Activated CD8-positive, alpha-beta memory T cell treated with anti-CD3 and anti-CD28 coated beads for 36 hours (primary cell): ENCODE results near the gene MAMLD1. TPM values are rescaled to one million over a fixed set of nuclear protein-coding genes. Genes with fewer than 3 reads are reported as not detected.

Source experiments
- CTCF ChIA-PET: fragments of 350-600 bp; sonication (Branson Sonifier 250); formaldehyde crosslinking; loops from one replicate; lab custom pipeline; 2021; ENCODE audit warnings: antibody characterized with exemption; lab: Charles Lee
- POLR2A ChIA-PET: fragments of 350-600 bp; sonication (Branson Sonifier 250); formaldehyde crosslinking; loops from one replicate; lab custom pipeline; 2021; ENCODE audit warnings: antibody characterized with exemption; lab: Charles Lee
- total RNA-seq, 2 experiments: library from RNA; stranded (reverse); gene quantifications; one replicate each; pipeline ENCODE4 v1.2.3, GENCODE V29; 2021

MAMLD1 gene
- total RNA-seq, 2 experiments from 2014 or later, result 5.8 to 6.5 TPM

GRCh38 chrX:150372280-150372679, 9.2 kb downstream of the MAMLD1 start:
- ChIA-PET CTCF (no interaction called here), POLR2A (no interaction called here)

GRCh38 chrX:150372756-150373155, 9.6 kb downstream of the MAMLD1 start:
- ChIA-PET POLR2A (no interaction called here), CTCF (no interaction called here)

GRCh38 chrX:150375243-150375770, 12.2 kb downstream of the MAMLD1 start:
- CTCF ChIA-PET, result no interaction called here
- POLR2A ChIA-PET, result no interaction called here

GRCh38 chrX:150377005-150377404, 13.9 kb downstream of the MAMLD1 start:
- ChIA-PET CTCF (no interaction called here), POLR2A (no interaction called here)

GRCh38 chrX:150405006-150405405, 41.9 kb downstream of the MAMLD1 start:
- CTCF ChIA-PET, result no interaction called here
- POLR2A ChIA-PET, result no interaction called here

GRCh38 chrX:150405576-150405975, 42.5 kb downstream of the MAMLD1 start:
- CTCF ChIA-PET, result no interaction called here
- POLR2A ChIA-PET, result no interaction called here

GRCh38 chrX:150406596-150406995, 43.5 kb downstream of the MAMLD1 start:
- POLR2A ChIA-PET, result no interaction called here
- CTCF ChIA-PET, result no interaction called here

GRCh38 chrX:150408007-150408406, 44.9 kb downstream of the MAMLD1 start:
- CTCF ChIA-PET, result no interaction called here
- POLR2A ChIA-PET, result no interaction called here

- CTCF ChIA-PET, result no interaction called here
Observed at GRCh38 chrX:150408561-150408960, 45.4 kb downstream of the MAMLD1 start.

GRCh38 chrX:150409486-150409885, 46.4 kb downstream of the MAMLD1 start:
- ChIA-PET CTCF (no interaction called here), POLR2A (no interaction called here)

More at GRCh38 chrX:150408561-150408960, 45.4 kb downstream of the MAMLD1 start:
- POLR2A ChIA-PET, result no interaction called here

- ChIA-PET CTCF (interaction anchor here (1.7 kb wide), 1 partner anchor 46 kb away, joined by 5 read pairs; no protein-coding TSS in a partner anchor), POLR2A (no interaction called here)
Observed at GRCh38 chrX:150409964-150410363, 46.8 kb downstream of the MAMLD1 start.

GRCh38 chrX:150410513-150410912, 47.4 kb downstream of the MAMLD1 start:
- POLR2A ChIA-PET, result no interaction called here
- CTCF ChIA-PET, result interaction anchor here (1.7 kb wide), 1 partner anchor 46 kb away, joined by 5 read pairs; no protein-coding TSS in a partner anchor

- CTCF ChIA-PET, result interaction anchor here (1.7 kb wide), 1 partner anchor 47 kb away, joined by 5 read pairs; no protein-coding TSS in a partner anchor
Observed at GRCh38 chrX:150411656-150412055, 48.5 kb downstream of the MAMLD1 start.

GRCh38 chrX:150414228-150414627, 51.1 kb downstream of the MAMLD1 start:
- POLR2A ChIA-PET, result no interaction called here
- CTCF ChIA-PET, result no interaction called here

More at GRCh38 chrX:150411656-150412055, 48.5 kb downstream of the MAMLD1 start:
- POLR2A ChIA-PET, result no interaction called here

- POLR2A ChIA-PET, result no interaction called here
- CTCF ChIA-PET, result no interaction called here
Observed at GRCh38 chrX:150416469-150416868, 53.4 kb downstream of the MAMLD1 start.

- POLR2A ChIA-PET, result no interaction called here
- CTCF ChIA-PET, result no interaction called here
Observed at GRCh38 chrX:150421816-150422215, 58.7 kb downstream of the MAMLD1 start.

- ChIA-PET POLR2A (interaction anchor here (0.7 kb wide), 1 partner anchor 37 kb away, joined by 8 read pairs; no protein-coding TSS in a partner anchor), CTCF (no interaction called here)
Observed at GRCh38 chrX:150429594-150429993, 66.5 kb downstream of the MAMLD1 start.

GRCh38 chrX:150436195-150436594, 73.1 kb downstream of the MAMLD1 start:
- ChIA-PET POLR2A (no interaction called here), CTCF (no interaction called here)

GRCh38 chrX:150438165-150438564, 75.0 kb downstream of the MAMLD1 start:
- ChIA-PET POLR2A (no interaction called here), CTCF (no interaction called here)

GRCh38 chrX:150446151-150446550, 83.0 kb downstream of the MAMLD1 start:
- CTCF ChIA-PET, result no interaction called here

GRCh38 chrX:150446995-150447394, 83.9 kb downstream of the MAMLD1 start:
- CTCF ChIA-PET, result no interaction called here
- POLR2A ChIA-PET, result no interaction called here

More at GRCh38 chrX:150446151-150446550, 83.0 kb downstream of the MAMLD1 start:
- POLR2A ChIA-PET, result no interaction called here
